Measurements from ENCODE around the gene PTPN1. TPM values are rescaled to one million over a fixed set of nuclear protein-coding genes. Genes with fewer than 3 reads are reported as not detected.

Gene PTPN1
- total RNA-seq, 1 donor = 28.6 TPM

- H4K20me1 ChIP-seq (ENCODE audit: insufficient read depth, low read length) = peaks cover 10% of the 10 kb centered on the region
- TF ChIP-seq CTCF (IDR thresholded peaks at IDR 0.05; ENCODE audit: extremely low read depth, low read depth, low read length) = no peak
- no peak for DNase-seq (ENCODE audit: insufficient read length, low spot score, missing footprints)
- no peak overlapping the region for H3K4me3 ChIP-seq (ENCODE audit: insufficient read depth, low read length)
- peak overlapping the region; percentile 89 for H3K27ac ChIP-seq (ENCODE audit: low read depth, low read length)
- H3K9me3 ChIP-seq (ENCODE audit: low read depth, low read length) = no peaks in the 10 kb centered on the region
- no peak overlapping the region for H3K4me2 ChIP-seq (ENCODE audit: insufficient read depth, low read length)
- peaks cover 90% of the 10 kb centered on the region for H3K79me2 ChIP-seq (ENCODE audit: insufficient read depth, low read length)
- H3K36me3 ChIP-seq (ENCODE audit: insufficient read depth, low read length) = no peaks in the 10 kb centered on the region
- H2AFZ ChIP-seq (ENCODE audit: low read length) = no peak overlapping the region
- H3K27me3 ChIP-seq (ENCODE audit: insufficient read depth, low read length) = no peaks in the 10 kb centered on the region
- peaks cover 59% of the 10 kb centered on the region for H3K4me1 ChIP-seq (ENCODE audit: insufficient read depth, low read length)
Observed at GRCh38 chr20:50533464-50533863, 23.3 kb downstream of the PTPN1 start.

- Histone ChIP-seq H3K27me3 (ENCODE audit: insufficient read depth, low read length) (no peaks in the 10 kb centered on the region), H4K20me1 (ENCODE audit: insufficient read depth, low read length) (peaks cover 3% of the 10 kb centered on the region), H3K9me3 (ENCODE audit: low read depth, low read length) (no peaks in the 10 kb centered on the region), H3K4me3 (ENCODE audit: insufficient read depth, low read length) (no peak overlapping the region), H3K79me2 (ENCODE audit: insufficient read depth, low read length) (peaks cover 91% of the 10 kb centered on the region), H3K4me2 (ENCODE audit: insufficient read depth, low read length) (no peak overlapping the region), H3K4me1 (ENCODE audit: insufficient read depth, low read length) (peaks cover 51% of the 10 kb centered on the region), H3K36me3 (ENCODE audit: insufficient read depth, low read length) (no peaks in the 10 kb centered on the region), H2AFZ (ENCODE audit: low read length) (no peak overlapping the region), H3K27ac (ENCODE audit: low read depth, low read length) (peak overlapping the region; percentile 89)
- TF ChIP-seq CTCF (IDR thresholded peaks at IDR 0.05; ENCODE audit: extremely low read depth, low read depth, low read length) = no peak
- DNase-seq (ENCODE audit: insufficient read length, low spot score, missing footprints) = no peak
Observed at GRCh38 chr20:50534567-50534966, 24.4 kb downstream of the PTPN1 start.

- Histone ChIP-seq H3K4me2 (ENCODE audit: insufficient read depth, low read length) (no peak overlapping the region), H3K4me1 (ENCODE audit: insufficient read depth, low read length) (peaks cover 50% of the 10 kb centered on the region), H3K36me3 (ENCODE audit: insufficient read depth, low read length) (no peaks in the 10 kb centered on the region), H3K79me2 (ENCODE audit: insufficient read depth, low read length) (peaks cover 89% of the 10 kb centered on the region), H3K27me3 (ENCODE audit: insufficient read depth, low read length) (no peaks in the 10 kb centered on the region), H3K4me3 (ENCODE audit: insufficient read depth, low read length) (no peak overlapping the region), H3K27ac (ENCODE audit: low read depth, low read length) (peak overlapping the region; percentile 89), H4K20me1 (ENCODE audit: insufficient read depth, low read length) (peaks cover 3% of the 10 kb centered on the region), H2AFZ (ENCODE audit: low read length) (no peak overlapping the region), H3K9me3 (ENCODE audit: low read depth, low read length) (no peaks in the 10 kb centered on the region)
- no peak for TF ChIP-seq CTCF (IDR thresholded peaks at IDR 0.05; ENCODE audit: extremely low read depth, low read depth, low read length)
- DNase-seq (ENCODE audit: insufficient read length, low spot score, missing footprints) = no peak
Observed at GRCh38 chr20:50535162-50535561, 25.0 kb downstream of the PTPN1 start.

GRCh38 chr20:50536333-50536732 lies 26.1 kb downstream of the PTPN1 start:
- no peak for DNase-seq (ENCODE audit: insufficient read length, low spot score, missing footprints)
- peaks cover 3% of the 10 kb centered on the region for H4K20me1 ChIP-seq (ENCODE audit: insufficient read depth, low read length)
- H3K27ac ChIP-seq (ENCODE audit: low read depth, low read length) = peak overlapping the region; percentile 5
- peaks cover 82% of the 10 kb centered on the region for H3K79me2 ChIP-seq (ENCODE audit: insufficient read depth, low read length)
- peaks cover 60% of the 10 kb centered on the region for H3K4me1 ChIP-seq (ENCODE audit: insufficient read depth, low read length)
- H2AFZ ChIP-seq (ENCODE audit: low read length) = no peak overlapping the region
- H3K4me3 ChIP-seq (ENCODE audit: insufficient read depth, low read length) = no peak overlapping the region
- no peak overlapping the region for H3K4me2 ChIP-seq (ENCODE audit: insufficient read depth, low read length)
- no peak for TF ChIP-seq CTCF (IDR thresholded peaks at IDR 0.05; ENCODE audit: extremely low read depth, low read depth, low read length)
- H3K27me3 ChIP-seq (ENCODE audit: insufficient read depth, low read length) = no peaks in the 10 kb centered on the region
- H3K36me3 ChIP-seq (ENCODE audit: insufficient read depth, low read length) = no peaks in the 10 kb centered on the region
- no peaks in the 10 kb centered on the region for H3K9me3 ChIP-seq (ENCODE audit: low read depth, low read length)

All from osteoblast (primary cell).